ENCODE measurements around the gene CATSPERD. TPM values are rescaled to one million over a fixed set of nuclear protein-coding genes. Genes with fewer than 3 reads are reported as not detected.
A peak's percentile ranks its signal among the peaks of the same experiment; 100 is the strongest.
"Not testable (repeated sequence)": the region's sequence is repeated elsewhere in the genome, so short reads cannot be mapped to it uniquely, and the experiment has no call there.

CATSPERD gene
- total RNA-seq, 1 donor from 2014 or later, result not detected

GRCh38 chr19:5684694-5685430, 35.6 kb upstream of the CATSPERD start:
- no peak for DNase-seq (ENCODE audit: low read depth, low spot score)

DNA sequence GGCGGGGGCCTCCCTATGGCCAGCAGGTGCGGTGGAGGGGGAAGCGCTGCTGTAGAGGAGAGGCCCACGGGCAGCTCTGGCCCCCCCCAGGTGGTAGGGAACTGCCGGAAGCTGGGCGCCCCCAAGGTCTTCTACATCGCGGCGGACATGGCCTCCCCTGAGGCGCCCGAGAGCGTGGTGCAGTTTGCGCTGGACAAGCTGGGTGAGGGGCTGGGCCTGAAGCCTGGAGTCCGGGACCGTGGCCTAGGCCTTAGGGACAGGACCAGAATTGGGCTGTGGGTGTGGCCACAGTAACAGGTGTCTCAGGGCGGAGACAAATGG, 34.2 kb upstream of the CATSPERD start:
- DNase-seq (ENCODE audit: low read depth, low spot score), result no peak

GRCh38 chr19:5686647-5687359, 33.6 kb upstream of the CATSPERD start:
- DNase-seq (ENCODE audit: low read depth, low spot score), result peak; percentile 56

DNA sequence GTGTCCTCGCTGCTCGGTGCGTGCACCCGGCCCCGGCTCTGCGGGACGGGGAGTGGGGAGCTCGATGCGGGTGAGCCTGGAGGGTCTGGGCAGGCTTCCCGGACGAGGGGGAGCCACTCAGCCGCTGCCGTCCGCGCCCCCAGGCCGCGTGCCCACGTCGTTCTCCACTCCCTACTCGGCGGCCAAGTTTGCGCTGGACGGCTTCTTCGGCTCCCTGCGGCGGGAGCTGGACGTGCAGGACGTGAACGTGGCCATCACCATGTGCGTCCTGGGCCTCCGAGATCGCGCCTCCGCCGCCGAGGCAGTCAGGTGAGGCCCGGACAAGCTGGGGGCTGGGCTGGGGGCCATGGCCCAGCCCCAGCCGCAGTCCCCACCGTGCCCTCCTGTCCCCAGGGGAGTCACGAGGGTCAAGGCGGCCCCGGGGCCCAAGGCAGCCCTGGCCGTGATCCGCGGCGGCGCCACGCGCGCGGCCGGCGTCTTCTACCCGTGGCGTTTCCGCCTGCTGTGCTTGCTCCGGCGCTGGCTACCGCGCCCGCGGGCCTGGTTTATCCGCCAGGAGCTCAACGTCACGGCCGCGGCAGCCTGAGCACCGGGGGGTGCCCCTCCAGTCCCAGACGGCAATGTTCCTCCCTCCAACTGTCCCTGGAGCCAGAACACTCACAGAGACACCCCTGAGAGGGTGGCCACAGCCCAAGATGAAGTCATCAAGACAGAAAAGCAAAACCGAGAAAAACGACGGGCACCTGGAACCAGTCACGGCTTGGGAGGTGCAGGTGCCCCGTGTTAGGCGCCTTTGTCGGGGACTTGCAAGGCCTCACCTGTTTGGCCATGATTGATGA, 32.9 kb upstream of the CATSPERD start:
- DNase-seq (ENCODE audit: low read depth, low spot score), result no peak

DNA sequence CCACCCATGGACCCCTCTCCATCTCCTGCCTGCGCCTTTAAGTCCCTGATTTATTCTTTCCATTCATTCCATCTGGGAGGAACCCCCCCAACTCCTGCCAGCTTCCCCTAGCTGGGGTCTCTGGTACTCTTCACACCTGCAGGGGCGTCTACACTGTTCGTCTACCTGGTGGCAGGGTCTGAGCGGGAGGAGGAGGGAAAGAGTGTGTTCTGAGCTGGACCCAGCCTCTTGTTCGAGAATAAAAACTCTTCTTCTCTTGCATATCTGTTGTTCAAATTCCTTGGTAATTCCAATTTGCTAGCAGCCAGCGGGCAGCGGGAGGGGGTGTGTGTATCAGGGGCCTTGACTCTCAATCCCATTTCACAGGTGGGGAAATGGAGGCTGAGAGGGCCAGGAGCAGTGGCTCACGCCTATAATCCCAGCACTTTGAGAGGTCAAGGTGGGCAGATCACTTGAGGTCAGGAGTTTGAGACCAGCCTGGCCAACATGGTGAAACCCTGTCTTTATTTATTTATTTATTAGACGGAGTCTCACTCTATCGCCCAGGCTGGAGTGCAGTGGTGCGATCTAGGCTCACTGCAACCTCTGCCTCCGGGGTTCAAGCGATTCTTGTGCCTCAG, 32.1 kb upstream of the CATSPERD start:
- not testable (repeated sequence) for DNase-seq (ENCODE audit: low read depth, low spot score)

- peak; percentile 87 for DNase-seq (ENCODE audit: low read depth, low spot score)
These were observed 30.1 kb upstream of the CATSPERD start, which contains the start of gene RPL36 for GRCh38 chr19:5690125-5690954. Gene RPL36 (plus strand): TSS chr19:5690295. CDS start chr19:5690508, 213 bp downstream.

DNA sequence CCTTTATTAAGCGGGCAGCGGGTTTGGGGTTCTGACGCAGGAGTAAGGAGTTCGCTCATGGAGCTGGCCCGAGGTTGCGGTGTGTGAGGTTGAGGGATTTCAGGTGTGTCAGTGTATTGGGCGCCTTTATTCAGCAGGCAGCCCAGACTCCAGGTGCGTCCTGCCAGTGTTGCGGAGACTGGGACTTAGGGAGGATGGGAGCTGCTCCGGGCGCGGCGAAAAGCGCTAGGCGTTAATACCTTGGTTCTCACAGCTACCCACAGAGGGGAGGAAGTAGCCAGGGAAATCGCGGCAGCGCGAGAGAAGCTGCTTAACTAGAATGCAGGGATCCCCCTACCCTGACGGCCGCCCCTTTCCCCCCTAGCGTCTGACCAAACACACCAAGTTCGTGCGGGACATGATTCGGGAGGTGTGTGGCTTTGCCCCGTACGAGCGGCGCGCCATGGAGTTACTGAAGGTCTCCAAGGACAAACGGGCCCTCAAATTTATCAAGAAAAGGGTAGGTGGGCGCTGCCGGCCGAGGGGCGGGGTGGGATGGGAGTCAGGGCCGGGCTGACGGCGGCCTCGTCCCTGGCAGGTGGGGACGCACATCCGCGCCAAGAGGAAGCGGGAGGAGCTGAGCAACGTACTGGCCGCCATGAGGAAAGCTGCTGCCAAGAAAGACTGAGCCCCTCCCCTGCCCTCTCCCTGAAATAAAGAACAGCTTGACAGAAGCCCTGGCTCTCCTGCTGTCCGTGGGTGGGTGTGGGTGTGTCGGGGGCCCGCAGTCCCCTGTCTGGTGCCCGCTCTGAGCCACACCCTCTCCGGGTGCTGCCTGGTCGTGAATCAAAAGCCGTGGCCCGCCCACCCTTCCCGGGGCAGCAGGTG, 29.2 kb upstream of the CATSPERD start:
- no peak for DNase-seq (ENCODE audit: low read depth, low spot score)

DNA sequence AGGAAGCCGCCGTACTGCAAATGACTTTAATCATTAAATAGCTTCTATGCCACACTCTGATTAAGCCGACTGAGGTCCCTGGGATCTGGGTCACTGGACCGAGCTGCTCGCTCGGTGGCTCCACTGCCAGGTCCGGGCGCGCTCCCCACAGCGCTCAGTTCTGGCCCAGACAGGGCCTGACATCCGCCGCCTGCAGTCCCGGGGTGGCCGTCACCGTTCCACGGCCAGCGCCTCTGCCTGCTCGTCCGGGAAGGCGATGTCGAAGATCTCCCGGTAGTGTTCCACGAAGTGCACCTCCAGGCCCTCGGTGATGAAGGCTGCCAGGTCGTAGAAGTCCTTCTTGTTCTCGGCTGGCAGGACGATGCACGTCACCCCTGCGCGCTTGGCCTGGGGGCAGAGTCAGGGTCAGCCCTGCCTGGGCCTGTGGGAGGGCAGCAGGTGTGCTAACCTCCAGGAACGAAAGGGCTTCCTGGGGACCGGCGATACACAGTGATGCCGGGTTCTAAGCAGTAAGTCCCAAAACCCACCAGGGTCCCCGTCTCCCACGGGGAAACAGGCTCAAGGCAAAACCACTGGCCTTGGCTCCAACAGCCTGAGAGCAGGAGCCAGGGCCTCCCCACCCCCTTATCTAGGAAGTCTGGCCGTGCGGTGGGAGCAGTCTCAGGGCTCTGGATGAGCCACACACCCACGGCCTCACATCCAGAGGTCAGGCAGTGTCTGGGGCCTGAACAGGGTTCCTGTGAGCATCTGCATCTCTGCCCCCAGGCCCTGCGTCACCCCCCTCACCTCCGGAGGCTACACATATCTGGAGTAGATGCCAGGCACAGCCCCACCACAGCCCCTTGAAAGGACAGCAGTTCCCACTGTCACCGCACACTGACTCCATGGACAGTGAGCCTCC, 28.4 kb upstream of the CATSPERD start:
- no peak for DNase-seq (ENCODE audit: low read depth, low spot score)

- no peak for DNase-seq (ENCODE audit: low read depth, low spot score)
These were observed 27.7 kb upstream of the CATSPERD start for GRCh38 chr19:5692723-5693194.

DNA sequence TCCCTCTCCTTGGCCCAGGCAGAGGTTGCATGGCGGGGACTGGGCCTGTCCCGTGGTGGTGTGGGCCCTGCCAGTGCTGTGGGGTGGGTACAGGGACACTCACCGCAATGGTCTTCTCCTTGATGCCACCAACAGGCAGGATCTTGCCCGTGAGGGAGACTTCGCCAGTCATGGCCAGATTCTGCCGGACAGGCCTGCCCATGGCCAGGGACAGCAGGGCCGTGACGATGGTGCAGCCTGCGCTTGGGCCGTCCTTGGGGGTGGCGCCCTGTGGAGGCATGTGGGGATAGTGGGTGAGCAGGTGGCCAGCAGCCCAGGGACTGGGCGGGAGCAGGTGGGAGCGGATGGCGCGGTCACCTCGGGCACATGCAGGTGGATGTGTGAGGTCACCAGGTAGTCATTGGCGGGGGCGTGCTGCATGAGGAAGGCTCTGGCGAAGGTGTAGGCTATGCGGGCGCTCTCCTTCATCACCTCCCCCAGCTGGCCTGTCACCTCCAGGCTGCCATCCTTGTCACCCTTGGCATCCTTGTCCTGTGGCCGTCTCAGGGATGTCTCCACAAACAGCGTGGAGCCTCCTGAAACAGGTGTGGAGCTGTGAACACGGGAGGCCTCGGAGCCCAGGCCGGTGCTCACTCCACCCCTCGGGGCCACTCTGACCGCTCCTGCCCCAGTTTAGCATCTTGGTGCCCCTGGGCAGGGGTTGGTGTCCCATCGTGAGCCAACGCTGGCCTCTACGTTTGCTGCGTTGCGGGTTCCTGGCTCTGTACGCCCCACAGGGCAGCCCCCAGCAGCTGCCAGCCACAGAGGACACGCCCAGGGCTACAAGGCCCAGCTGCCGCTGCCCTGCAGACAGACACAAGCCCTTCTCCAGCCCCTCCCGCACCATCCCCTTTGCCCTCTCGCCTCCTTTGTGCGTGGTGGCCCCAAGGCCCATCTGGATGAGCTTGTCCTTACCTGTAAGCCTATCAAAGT, 27.0 kb upstream of the CATSPERD start:
- no peak for DNase-seq (ENCODE audit: low read depth, low spot score)

- DNase-seq (ENCODE audit: low read depth, low spot score), result no peak
These were observed 26.1 kb upstream of the CATSPERD start for GRCh38 chr19:5694167-5694955.

DNA sequence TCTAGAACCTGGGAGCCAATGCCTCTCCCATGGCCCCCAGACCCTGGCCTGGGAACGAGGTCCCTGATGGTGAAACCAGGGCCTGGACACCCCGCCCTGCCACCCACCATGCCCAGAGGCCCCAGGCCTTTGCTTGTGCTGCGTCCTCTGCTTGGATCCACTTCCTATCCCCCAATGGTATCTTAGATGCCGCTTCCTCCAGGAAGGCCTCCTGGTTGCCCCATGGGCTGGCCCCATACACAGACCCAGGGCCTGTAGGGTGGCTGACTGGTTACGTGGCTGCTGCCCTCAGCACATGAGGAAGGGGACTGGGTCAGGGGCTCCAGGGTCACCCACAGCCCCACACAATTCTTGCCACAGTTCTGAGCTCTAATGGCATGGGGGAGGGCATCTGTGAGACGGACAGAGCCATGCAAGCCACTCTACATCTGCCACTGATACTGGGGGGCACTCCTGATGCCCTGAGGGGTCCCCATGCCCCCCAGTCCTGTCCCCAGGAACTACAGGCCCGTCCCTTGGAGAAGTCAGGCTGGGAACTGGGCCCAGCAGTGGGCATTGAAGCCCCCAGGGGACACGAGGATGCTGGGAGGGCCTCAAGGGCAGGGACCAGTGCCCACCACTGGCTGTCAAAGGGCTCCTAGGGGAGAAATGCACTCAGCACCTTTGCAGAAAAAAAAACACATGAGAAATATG, 25.3 kb upstream of the CATSPERD start:
- no peak for DNase-seq (ENCODE audit: low read depth, low spot score)

DNA sequence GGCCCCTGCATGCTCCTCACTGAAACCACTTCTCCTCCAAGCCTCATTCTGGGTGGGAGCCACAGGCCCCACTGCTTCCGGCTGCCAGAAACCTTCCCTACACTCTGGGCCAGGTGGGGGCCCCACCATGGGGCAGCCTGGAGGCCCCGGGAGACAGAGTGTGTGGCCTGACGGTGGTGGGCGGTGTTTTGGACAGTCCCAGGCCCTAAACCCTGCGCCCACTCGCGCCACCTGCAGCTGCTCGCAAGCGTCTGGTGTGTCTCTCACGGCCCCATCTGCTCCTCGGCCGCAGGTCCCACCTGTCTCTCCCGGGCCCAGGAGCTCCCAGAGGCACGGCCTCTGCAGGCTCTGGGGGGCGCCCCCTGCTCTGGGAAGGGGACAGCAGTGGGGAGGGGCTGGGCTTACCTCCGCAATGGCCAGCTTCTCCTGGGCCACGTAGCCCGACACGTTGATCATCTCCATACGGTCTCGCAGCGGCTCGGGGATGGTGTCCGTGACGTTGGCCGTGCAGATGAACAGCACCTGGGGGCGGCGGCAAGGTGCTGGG, 24.7 kb upstream of the CATSPERD start:
- no peak for DNase-seq (ENCODE audit: low read depth, low spot score)

- no peak for DNase-seq (ENCODE audit: low read depth, low spot score)
These were observed 24.0 kb upstream of the CATSPERD start for GRCh38 chr19:5696196-5697021.
